Esophagus squamous epithelium (tissue), 5 donors: ENCODE measurements around the gene RBM20. TPM values are rescaled to one million over a fixed set of nuclear protein-coding genes. Genes with fewer than 3 reads are reported as not detected.
A peak's percentile ranks its signal among the peaks of the same experiment; 100 is the strongest.

Source experiments
- DNase-seq: peaks from one replicate; lab custom pipeline; 2025; lab: John Stamatoyannopoulos, UW
- H3K27ac ChIP-seq, 4 donors: fragments of 200-600 bp; sonication (generic); one replicate each; pipeline ENCODE4 v1.5.1; 2016 to 2019; ENCODE audit warnings: mild to moderate bottlenecking in 1 of 4
- H3K27me3 ChIP-seq, 4 donors: fragments of 200-600 bp; sonication (generic); 1 replicate in 3 of 4; 2 replicates in 1 of 4; pipeline versions ENCODE4 v1.5.1 to v1.6.0; 2017 to 2021; ENCODE audit warnings: antibody characterized with exemption in 1 of 4
- H3K36me3 ChIP-seq, 3 donors: fragments of 200-600 bp; sonication (generic); one replicate each; pipeline ENCODE4 v1.5.1; 2016 to 2019
- H3K4me1 ChIP-seq, 3 donors: fragments of 200-600 bp; sonication (generic); one replicate each; pipeline ENCODE4 v1.5.1; 2017 to 2019
- H3K4me3 ChIP-seq, 4 donors: fragments of 200-600 bp; sonication (generic); 1 replicate in 3 of 4; 2 replicates in 1 of 4; pipeline ENCODE4 v1.5.1; 2016 to 2019; ENCODE audit warnings: mild to moderate bottlenecking in 2 of 4, moderate library complexity in 1 of 4
- H3K9me3 ChIP-seq, 3 donors: fragments of 200-600 bp; sonication (generic); one replicate each; pipeline ENCODE4 v1.5.1; 2016 to 2019
- CTCF ChIP-seq, 6 experiments: fragments of 450-650 bp in 4 of 6; fragments of 200-600 bp in 2 of 6; sonication (generic) in 2 of 6; IDR thresholded peaks; one replicate each; pipeline ENCODE4 v1.5.1; 2016 to 2019; ENCODE audit warnings: antibody characterized with exemption in 6 of 6, mild to moderate bottlenecking in 4 of 6, moderate library complexity in 4 of 6
- POLR2A ChIP-seq, 4 donors: fragments of 450-650 bp; IDR thresholded peaks; one replicate each; pipeline ENCODE4 v1.6.1; 2017; ENCODE audit warnings: antibody characterized with exemption in 4 of 4, mild to moderate bottlenecking in 4 of 4, moderate library complexity in 3 of 4
- WGBS, 2 donors: methylation state at CpG; one replicate each; pipeline ENCODE4 v1.1.5; 2018; 5-methylcytosine and 5-hydroxymethylcytosine counted together
- intact Hi-C: fragments of 100-400 bp; cut with DNase I; formaldehyde crosslinking; loops from one replicate; pipeline ENCODE4 v1.15.0; 2022
- total RNA-seq, 4 donors: library from RNA; depleted of rRNA; stranded (reverse); fragments of >200 nt; gene quantifications; one replicate each; pipeline ENCODE4 v1.1.0, GENCODE V29; 2016
- donor health status: DM: yes; HTN: yes; CAD: no.

Gene RBM20
- total RNA-seq, 4 donors from 2014 or later = 2.1 to 10.3 (median 3.7) TPM

GRCh38 chr10:110758128-110758765 lies 114.1 kb downstream of the RBM20 start:
- H3K9me3 ChIP-seq = no peaks in the 10 kb centered on the region
- 92 to 94% methylated on average over 8 of the region's 8 CpGs for WGBS, 2 donors
- no peaks in the 10 kb centered on the region for H3K27me3 ChIP-seq
- H3K27ac ChIP-seq = peak overlapping the region in 3 of 4 donors; percentile 45 to 64 (median 52)
- H3K4me3 ChIP-seq = no peak overlapping the region
- DNase-seq = no peak
- no peaks in the 10 kb centered on the region for H3K36me3 ChIP-seq
- peaks cover 9 to 42% (median 19%) of the 10 kb centered on the region in 3 donors for H3K4me1 ChIP-seq
- intact Hi-C loops = no loop called here
- no peak for TF ChIP-seq CTCF (IDR thresholded peaks at IDR 0.05)
- no peak for TF ChIP-seq POLR2A (IDR thresholded peaks at IDR 0.05)

DNA sequence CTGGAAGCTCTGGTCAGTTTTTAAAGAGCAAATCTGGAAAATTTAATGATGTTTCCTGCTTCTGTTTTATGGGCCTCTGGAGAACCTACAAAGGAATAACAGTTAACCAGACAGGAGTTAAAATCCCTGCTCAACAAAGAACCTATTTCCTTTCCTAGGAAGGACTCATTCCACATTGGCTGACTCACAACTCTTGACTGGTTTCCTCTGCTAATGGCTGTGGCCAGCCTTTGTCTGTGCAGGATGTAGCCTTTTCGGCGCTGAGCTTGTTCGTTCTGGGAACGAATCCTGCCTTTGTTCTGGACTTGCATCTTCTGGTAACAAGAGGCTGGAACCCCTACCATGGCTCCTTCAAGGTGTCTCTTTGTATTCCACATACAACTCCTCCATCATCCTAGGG lies 114.8 kb downstream of the RBM20 start:
- H3K27me3 ChIP-seq = no peaks in the 10 kb centered on the region
- 32% methylated on average over 4 of the region's 4 CpGs for WGBS, 2 donors
- H3K36me3 ChIP-seq = no peaks in the 10 kb centered on the region
- intact Hi-C loops = no loop called here
- no peaks in the 10 kb centered on the region for H3K9me3 ChIP-seq
- peaks cover 9 to 42% (median 19%) of the 10 kb centered on the region in 3 donors for H3K4me1 ChIP-seq
- DNase-seq = no peak
- TF ChIP-seq POLR2A (IDR thresholded peaks at IDR 0.05) = no peak
- TF ChIP-seq CTCF (IDR thresholded peaks at IDR 0.05) = no peak
- H3K4me3 ChIP-seq = no peak overlapping the region
- H3K27ac ChIP-seq = peak overlapping the region in 3 of 4 donors; percentile 45 to 64 (median 52)

DNA sequence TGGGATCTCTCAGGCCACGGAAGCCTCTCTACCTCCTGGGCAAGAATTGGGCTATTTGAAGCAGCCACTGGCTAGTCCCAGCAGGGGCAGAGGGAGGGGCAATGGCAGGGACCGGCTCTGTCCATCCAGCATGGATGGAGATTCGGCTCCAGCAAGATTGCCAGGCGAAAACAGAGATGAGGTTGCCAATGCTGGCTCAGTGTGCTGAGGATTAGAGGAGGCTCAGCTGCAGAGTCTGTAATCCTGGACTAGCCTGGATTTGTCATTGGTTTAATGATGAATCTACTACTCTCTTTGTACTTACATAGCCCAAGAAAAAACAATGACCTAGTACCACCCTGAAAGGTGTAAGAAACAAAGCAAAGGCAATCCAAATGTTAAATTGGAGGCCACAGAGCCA lies 115.4 kb downstream of the RBM20 start:
- Histone ChIP-seq H3K36me3 (no peaks in the 10 kb centered on the region), H3K9me3 (no peaks in the 10 kb centered on the region), H3K4me3 (no peak overlapping the region), H3K27me3 (no peaks in the 10 kb centered on the region), H3K4me1 (peaks cover 9 to 42% (median 19%) of the 10 kb centered on the region in 3 donors), H3K27ac (peak overlapping the region in 3 of 4 donors; percentile 52 to 71 (median 64))
- intact Hi-C loops = no loop called here
- TF ChIP-seq POLR2A (IDR thresholded peaks at IDR 0.05) = no peak
- no peak for TF ChIP-seq CTCF (IDR thresholded peaks at IDR 0.05)
- DNase-seq = no peak
- WGBS, 2 donors = 12 to 65% methylated on average over 4 of the region's 4 CpGs

- 92 to 97% methylated on average over 5 to 8 of the region's 8 CpGs for WGBS, 2 donors
Observed at GRCh38 chr10:110762109-110762848, 118.1 kb downstream of the RBM20 start.

More at GRCh38 chr10:110762109-110762848, 118.1 kb downstream of the RBM20 start:
- intact Hi-C loops = no loop called here
- H3K4me3 ChIP-seq = no peak overlapping the region
- no peaks in the 10 kb centered on the region for H3K9me3 ChIP-seq
- H3K27me3 ChIP-seq = no peaks in the 10 kb centered on the region
- peaks cover 9 to 26% (median 19%) of the 10 kb centered on the region in 3 donors for H3K4me1 ChIP-seq
- no peak overlapping the region for H3K27ac ChIP-seq
- no peak for TF ChIP-seq CTCF (IDR thresholded peaks at IDR 0.05)
- TF ChIP-seq POLR2A (IDR thresholded peaks at IDR 0.05) = no peak
- DNase-seq = no peak
- H3K36me3 ChIP-seq = no peaks in the 10 kb centered on the region
